ENCODE results near the gene MUC3A.

GRCh38 chr7:100952641-100953040 lies 3.3 kb downstream of the MUC3A start:
- TF ChIP-seq, protein P1, sequence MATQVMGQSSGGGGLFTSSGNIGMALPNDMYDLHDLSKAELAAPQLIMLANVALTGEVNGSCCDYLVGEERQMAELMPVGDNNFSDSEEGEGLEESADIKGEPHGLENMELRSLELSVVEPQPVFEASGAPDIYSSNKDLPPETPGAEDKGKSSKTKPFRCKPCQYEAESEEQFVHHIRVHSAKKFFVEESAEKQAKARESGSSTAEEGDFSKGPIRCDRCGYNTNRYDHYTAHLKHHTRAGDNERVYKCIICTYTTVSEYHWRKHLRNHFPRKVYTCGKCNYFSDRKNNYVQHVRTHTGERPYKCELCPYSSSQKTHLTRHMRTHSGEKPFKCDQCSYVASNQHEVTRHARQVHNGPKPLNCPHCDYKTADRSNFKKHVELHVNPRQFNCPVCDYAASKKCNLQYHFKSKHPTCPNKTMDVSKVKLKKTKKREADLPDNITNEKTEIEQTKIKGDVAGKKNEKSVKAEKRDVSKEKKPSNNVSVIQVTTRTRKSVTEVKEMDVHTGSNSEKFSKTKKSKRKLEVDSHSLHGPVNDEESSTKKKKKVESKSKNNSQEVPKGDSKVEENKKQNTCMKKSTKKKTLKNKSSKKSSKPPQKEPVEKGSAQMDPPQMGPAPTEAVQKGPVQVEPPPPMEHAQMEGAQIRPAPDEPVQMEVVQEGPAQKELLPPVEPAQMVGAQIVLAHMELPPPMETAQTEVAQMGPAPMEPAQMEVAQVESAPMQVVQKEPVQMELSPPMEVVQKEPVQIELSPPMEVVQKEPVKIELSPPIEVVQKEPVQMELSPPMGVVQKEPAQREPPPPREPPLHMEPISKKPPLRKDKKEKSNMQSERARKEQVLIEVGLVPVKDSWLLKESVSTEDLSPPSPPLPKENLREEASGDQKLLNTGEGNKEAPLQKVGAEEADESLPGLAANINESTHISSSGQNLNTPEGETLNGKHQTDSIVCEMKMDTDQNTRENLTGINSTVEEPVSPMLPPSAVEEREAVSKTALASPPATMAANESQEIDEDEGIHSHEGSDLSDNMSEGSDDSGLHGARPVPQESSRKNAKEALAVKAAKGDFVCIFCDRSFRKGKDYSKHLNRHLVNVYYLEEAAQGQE (IDR thresholded peaks at IDR 0.05; ENCODE audit: low read depth, low read length): no peak
- TF ChIP-seq MAX (IDR thresholded peaks at IDR 0.05; ENCODE audit: low read depth, low read length) (no peak), EZH2 (IDR thresholded peaks at IDR 0.05; ENCODE audit: borderline replicate concordance, control insufficient read depth, low read depth, low read length) (no peak), E2F4 (IDR thresholded peaks at IDR 0.05; ENCODE audit: low read depth, low read length) (no peak), ZNF274 (IDR thresholded peaks at IDR 0.05; ENCODE audit: insufficient read depth, insufficient read length) (no peak)
